Type B pancreatic cell (in vitro differentiated cells): ENCODE measurements around the gene KCNJ6. TPM values are rescaled to one million over a fixed set of nuclear protein-coding genes. Genes with fewer than 3 reads are reported as not detected.
"Not testable (repeated sequence)": the region's sequence is repeated elsewhere in the genome, so short reads cannot be mapped to it uniquely, and the experiment has no call there.

Experiments used
- DNase-seq: peaks from one replicate; pipeline ENCODE4 v3.0.0; 2021; ENCODE audit warnings: mixed read lengths; ENCODE audit not compliant: unreplicated experiment; ENCODE audit errors: extremely low spot score
- H3K27ac Mint-ChIP-seq: 2 replicates; pipeline ENCODE4 v1.8.0; 2021; ENCODE audit warnings: mild to moderate bottlenecking, mixed read lengths
- H3K27me3 Mint-ChIP-seq: 2 replicates; pipeline ENCODE4 v1.8.0; 2021; ENCODE audit warnings: mixed read lengths
- H3K36me3 Mint-ChIP-seq: 2 replicates; pipeline ENCODE4 v1.8.0; 2021; ENCODE audit warnings: mixed read lengths
- H3K4me1 Mint-ChIP-seq: one replicate; pipeline ENCODE4 v1.8.0; 2021; ENCODE audit warnings: mixed read lengths; ENCODE audit not compliant: unreplicated experiment
- H3K4me3 Mint-ChIP-seq: 2 replicates; pipeline ENCODE4 v1.8.0; 2021; ENCODE audit warnings: mild to moderate bottlenecking, mixed read lengths
- H3K9me3 Mint-ChIP-seq: 2 replicates; pipeline ENCODE4 v1.8.0; 2021; ENCODE audit warnings: mixed read lengths
- CTCF ChIP-seq: fragments of 200-600 bp; sonication (generic); conservative IDR thresholded peaks from 2 replicates; pipeline ENCODE4 v1.5.0; 2021; ENCODE audit warnings: antibody characterized with exemption, mild to moderate bottlenecking
- total RNA-seq: library from RNA; stranded (reverse); gene quantifications from 2 replicates; pipeline ENCODE4 v1.2.1, GENCODE V29; 2021; ENCODE audit warnings: low replicate concordance

Gene KCNJ6
- total RNA-seq, 1 donor from 2014 or later = 2.1 TPM

GRCh38 chr21:37936010-37936785, 19.9 kb upstream of the KCNJ6 start:
- peaks cover 4% of the 10 kb centered on the region for H3K9me3 Mint-ChIP-seq
- H3K36me3 Mint-ChIP-seq = no peaks in the 10 kb centered on the region
- H3K4me1 Mint-ChIP-seq = no peaks in the 10 kb centered on the region
- TF ChIP-seq CTCF = no peak
- no peak overlapping the region for H3K27ac Mint-ChIP-seq
- no peak overlapping the region for H3K4me3 Mint-ChIP-seq
- no peaks in the 10 kb centered on the region for H3K27me3 Mint-ChIP-seq
- no peak for DNase-seq

- H3K27ac Mint-ChIP-seq = no peak overlapping the region
- DNase-seq = no peak
- no peak for TF ChIP-seq CTCF
- no peak overlapping the region for H3K4me3 Mint-ChIP-seq
- H3K27me3 Mint-ChIP-seq = peaks cover 8% of the 10 kb centered on the region
- no peaks in the 10 kb centered on the region for H3K36me3 Mint-ChIP-seq
- H3K9me3 Mint-ChIP-seq = peaks cover 4% of the 10 kb centered on the region
- no peaks in the 10 kb centered on the region for H3K4me1 Mint-ChIP-seq
Measured at GRCh38 chr21:37932936-37933335, 16.7 kb upstream of the KCNJ6 start.

DNA sequence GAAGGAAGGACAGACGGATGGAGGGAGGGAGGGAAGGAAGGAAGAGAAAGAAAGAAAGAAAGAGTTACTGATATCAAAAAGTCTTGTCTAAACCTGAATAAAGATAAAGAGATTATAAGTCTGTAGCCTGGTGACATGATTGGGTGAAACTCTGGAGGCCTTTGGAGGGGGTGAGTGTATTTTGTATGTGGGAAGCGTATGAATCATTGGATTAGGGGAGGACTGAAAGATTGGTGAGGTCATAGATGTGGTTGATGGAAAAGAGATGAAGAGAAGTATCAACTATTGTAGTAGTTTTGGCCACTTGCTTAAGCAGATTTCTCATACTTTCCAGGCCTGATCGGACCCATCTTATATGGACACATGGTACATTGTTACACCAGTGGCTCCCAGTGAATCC, 11.5 kb upstream of the KCNJ6 start:
- H3K4me3 Mint-ChIP-seq = no peak overlapping the region
- peaks cover 36% of the 10 kb centered on the region for H3K27me3 Mint-ChIP-seq
- H3K9me3 Mint-ChIP-seq = no peaks in the 10 kb centered on the region
- DNase-seq = no peak
- no peaks in the 10 kb centered on the region for H3K4me1 Mint-ChIP-seq
- no peak overlapping the region for H3K27ac Mint-ChIP-seq
- no peaks in the 10 kb centered on the region for H3K36me3 Mint-ChIP-seq
- no peak for TF ChIP-seq CTCF

- no peak for DNase-seq
Measured at GRCh38 chr21:37921091-37921490, 4.8 kb upstream of the KCNJ6 start.

GRCh38 chr21:37920302-37920701, 4.0 kb upstream of the KCNJ6 start:
- H3K4me1 Mint-ChIP-seq, H3K4me3 Mint-ChIP-seq, H3K36me3 Mint-ChIP-seq, H3K27ac Mint-ChIP-seq, H3K9me3 Mint-ChIP-seq, DNase-seq: not testable (repeated sequence)
- peaks cover 67% of the 10 kb centered on the region for H3K27me3 Mint-ChIP-seq

More at GRCh38 chr21:37921091-37921490, 4.8 kb upstream of the KCNJ6 start:
- TF ChIP-seq CTCF = no peak
- H3K4me3 Mint-ChIP-seq = no peak overlapping the region
- no peaks in the 10 kb centered on the region for H3K4me1 Mint-ChIP-seq
- H3K27ac Mint-ChIP-seq = no peak overlapping the region
- no peaks in the 10 kb centered on the region for H3K9me3 Mint-ChIP-seq
- peaks cover 59% of the 10 kb centered on the region for H3K27me3 Mint-ChIP-seq
- H3K36me3 Mint-ChIP-seq = no peaks in the 10 kb centered on the region

DNA sequence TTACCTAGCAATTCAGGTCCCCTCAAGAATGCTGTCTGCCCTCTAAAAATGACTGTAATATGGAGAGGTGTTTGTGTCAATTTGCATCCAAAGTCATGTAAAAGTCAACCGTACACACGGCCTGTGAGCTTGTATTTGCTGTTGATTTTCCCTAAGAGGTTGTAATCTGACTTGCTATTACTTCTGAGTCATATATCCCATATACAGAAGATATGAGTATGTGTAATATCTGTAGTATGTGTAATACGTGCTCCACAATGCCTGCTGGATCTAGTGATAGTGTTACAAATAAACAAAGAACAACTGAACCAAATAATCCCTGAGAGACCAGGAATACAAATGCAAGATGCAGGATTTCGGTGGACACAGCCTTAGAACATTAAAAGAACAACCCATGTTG, 1.4 kb upstream of the KCNJ6 start:
- H3K27me3 Mint-ChIP-seq = peaks cover 80% of the 10 kb centered on the region

More for the DNA sequence above, 1.4 kb upstream of the KCNJ6 start:
- Mint-ChIP-seq H3K27ac (no peak overlapping the region), H3K9me3 (no peaks in the 10 kb centered on the region), H3K36me3 (no peaks in the 10 kb centered on the region), H3K4me3 (peak overlapping the region; percentile 20), H3K4me1 (peaks cover 14% of the 10 kb centered on the region)
- TF ChIP-seq CTCF = no peak
- DNase-seq = no peak
